NCI-H345 (cell line): ENCODE results near the gene SLC23A1.
"Not testable (repeated sequence)": the region's sequence is repeated elsewhere in the genome, so short reads cannot be mapped to it uniquely, and the experiment has no call there.

ENCODE experiments used
- DNase-seq: peaks from one replicate; lab custom pipeline; 2025; lab: John Stamatoyannopoulos, UW

SLC23A1 gene

DNA sequence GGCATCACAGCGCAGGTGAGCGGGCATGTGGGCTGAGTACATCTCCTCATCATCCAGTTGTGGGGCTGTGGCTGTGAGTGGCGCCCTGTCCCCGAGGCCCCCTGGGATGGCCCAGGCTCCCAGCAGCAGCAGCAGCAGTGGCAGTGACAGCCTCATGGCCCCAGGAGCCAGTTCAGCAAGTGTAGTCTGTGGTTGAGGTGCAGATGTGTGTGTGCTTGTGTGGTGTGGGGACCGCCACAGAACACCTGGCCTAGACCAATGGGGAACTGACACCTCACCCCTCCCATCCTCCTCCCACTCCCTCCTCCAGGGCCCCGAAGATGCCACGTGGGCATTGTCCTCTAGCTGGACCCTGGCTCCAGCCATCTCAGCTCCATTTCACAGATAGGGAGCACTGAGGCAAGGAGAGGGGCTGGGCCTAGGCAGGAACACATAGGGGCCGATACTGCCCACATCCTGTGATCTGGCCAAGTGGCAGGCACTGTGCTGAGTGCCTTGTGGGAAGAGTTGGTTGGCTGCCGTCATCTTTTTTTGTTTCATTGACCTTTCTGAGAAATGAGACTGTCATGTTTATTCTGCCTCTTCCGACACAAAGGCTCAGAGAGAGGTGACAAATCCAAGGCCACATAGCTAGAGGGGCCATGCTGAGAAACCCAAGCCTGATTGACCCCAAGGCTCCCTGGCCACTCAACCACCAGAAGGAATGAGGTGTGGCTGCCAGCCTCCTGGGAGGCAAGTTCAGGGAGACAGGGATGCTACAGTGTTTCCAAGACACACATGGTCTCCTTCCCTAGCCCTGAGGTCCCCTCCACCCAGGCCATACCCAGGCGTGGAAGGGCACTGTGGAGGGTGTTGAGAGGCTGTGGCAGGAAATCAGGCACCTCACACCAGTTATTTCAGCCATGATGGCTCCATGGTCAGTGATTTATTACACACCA is 6.9 kb upstream of the SLC23A1 start, which contains the start of gene MZB1:
Gene MZB1 (minus strand): TSS at position 213 of the 938 bp plus-strand sequence. CDS start 57 bp downstream, at position 156.
- no peak for DNase-seq

DNA sequence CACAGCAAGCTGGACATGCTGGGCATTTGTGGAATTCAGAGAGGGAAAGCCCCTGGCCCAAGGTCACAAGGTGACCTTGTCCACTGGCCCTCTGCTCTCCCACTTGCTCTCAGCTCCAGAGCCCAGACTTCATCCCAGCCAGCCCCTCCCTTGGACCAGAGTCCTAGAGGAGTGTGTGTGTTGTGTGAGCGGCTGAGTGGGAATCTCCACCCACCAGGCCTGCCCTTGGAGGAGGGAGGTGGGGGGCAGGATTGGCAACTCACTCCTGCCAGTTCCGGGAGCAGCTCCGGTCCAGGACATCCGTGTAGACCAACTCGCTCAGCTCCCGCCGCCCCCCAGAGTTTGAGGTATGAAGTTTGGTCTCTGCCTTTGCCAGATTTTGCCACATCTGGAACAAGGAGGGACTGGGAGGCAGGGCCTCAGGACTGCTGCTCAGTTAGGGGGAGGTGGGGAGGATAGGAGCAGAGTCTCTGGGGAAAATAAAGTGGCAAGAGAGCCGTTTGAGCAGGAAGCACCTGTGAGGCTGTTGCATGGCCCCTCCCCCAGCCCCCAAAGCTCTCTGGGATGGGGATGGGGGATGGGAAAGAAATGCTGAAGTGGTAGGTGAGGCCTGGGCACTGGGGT is 5.2 kb upstream of the SLC23A1 start:
- DNase-seq, result peak; percentile 31

DNA sequence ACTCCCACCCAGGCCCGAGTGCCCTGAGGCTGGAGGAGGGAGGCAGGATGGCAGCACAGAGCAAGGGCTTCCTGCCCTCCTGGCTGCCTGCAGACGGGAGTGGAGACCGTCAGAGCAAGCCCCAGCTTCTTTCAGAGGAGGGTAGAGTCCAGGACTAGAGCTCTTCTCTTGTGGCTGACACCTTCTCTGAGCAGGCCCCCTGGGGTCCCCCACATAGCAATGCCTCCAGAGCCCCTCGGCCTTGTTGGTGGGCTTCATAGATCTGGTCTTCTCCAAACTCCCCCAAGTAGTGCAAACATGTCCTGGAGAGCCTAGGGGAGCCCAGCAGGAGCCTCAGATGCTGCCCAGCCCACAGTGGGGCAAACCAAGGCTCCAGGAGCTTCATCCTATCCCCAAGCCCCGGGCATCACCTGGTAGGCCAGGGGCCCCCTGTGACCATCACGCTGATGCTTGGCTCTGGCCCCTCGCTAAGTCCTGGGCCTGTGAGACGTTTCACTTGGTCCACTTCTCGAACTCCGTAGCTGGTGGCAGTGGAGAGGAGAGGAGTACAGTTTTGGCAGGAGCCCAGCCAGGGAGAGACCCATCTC is 4.6 kb upstream of the SLC23A1 start:
- no peak for DNase-seq

DNA sequence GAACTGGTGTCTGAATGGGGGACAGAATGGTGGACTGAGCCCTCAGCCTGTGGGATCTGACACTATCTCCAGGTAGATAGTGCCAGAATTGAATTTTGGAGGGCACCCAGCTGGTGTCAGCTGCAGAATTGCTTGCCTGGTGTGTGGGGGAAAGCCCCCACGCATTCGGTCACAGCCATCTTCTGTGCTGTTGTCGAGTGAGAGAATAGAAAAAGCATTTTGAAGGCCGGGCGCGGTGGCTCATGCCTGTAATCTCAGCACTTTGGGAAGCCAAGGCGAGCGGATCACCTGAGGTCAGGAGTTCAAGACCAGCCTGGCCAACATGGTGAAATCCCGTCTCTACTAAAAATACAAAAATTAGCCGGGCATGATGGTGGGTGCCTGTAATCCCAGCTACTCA is 3.9 kb upstream of the SLC23A1 start:
- DNase-seq, result not testable (repeated sequence)

DNA sequence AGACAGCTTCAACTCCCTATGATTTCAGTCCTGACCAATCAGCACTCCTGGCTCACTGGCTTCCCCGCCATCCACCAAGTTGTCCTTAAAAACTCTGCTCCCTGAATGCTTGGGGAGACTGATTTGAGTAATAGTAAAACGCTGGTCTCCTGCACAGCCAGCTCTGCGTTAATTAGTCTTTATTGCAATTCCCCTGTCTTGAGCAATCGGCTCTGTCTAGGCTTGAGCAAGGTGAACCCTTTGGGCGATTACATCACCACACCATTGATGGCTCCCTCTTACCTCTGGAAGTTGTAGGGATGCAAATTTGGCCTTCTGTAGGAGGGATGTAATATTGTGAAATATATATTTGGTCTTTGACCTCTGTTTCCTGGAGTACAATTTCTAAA is 2.9 kb upstream of the SLC23A1 start:
- no peak for DNase-seq

DNA sequence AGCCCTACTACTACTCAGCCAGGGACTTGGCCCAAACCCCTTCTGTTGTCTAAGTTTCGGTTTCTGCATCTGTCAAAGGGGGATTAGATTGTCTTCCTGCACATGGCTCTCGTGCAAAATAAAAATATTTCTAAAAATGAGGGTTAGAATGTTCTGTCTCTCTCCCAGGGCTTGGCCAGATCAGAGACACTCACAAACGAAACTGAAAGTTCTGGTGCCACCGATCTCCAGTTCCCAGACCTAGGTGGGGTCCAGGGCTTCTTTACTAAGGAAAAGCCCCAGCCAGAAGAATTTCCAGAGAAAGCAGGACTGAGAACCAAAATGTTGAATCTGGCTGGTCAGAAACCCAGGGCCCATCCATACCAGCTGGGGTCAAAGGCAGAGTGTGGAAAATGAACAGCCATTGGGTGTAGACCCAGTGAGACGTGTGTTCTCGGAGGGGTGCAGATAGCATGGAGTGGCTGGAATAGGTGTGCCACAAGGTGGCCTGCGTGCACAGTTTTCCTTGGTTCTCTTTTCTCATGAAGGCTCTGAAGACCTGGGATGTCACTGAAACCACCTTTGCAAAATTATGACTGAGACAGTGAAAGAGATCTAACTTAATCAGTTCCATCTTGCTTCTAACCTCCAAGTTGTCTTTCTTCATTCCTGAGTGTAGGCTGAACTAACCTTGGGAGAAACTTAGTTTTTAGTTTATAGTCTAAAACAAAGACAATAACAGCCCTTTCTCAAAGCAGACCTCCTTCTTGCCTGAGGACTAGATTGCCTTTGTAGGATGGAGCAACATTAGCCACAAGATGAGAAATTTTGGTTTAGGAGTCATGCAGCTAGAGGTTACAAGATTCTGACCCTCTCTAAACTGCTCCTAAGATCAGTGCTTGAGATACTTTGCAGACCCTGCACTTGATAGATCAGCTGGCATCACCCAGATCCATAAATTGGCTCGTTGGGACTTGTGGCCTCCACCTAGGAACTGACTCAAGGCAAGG is 2.3 kb upstream of the SLC23A1 start:
- no peak for DNase-seq

DNA sequence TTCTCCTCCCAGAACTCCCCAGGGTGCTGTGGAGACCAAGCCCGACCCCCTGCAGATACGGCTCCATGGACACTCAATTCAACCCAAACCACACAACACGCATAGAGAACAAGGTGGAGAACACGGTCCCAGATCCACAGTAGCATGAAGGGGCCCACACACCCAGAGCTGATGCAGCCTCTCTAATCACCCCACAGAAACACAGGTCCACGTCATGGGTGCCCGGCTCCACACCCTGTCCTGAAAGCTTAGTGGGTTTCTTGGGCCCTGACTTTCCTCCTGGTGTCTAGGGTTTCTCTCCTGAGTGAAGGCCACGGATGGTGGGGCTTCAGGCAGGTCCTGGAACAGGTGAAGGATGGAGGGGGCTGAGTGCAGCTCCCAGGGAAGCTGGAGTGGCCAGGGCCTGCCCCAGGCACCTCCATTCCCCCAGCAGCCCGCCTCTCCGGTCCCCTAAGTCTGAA is 1.5 kb upstream of the SLC23A1 start:
- DNase-seq, result no peak

- DNase-seq, result no peak
Measured at GRCh38 chr5:139383993-139384590, 995 bp upstream of the SLC23A1 start.

DNA sequence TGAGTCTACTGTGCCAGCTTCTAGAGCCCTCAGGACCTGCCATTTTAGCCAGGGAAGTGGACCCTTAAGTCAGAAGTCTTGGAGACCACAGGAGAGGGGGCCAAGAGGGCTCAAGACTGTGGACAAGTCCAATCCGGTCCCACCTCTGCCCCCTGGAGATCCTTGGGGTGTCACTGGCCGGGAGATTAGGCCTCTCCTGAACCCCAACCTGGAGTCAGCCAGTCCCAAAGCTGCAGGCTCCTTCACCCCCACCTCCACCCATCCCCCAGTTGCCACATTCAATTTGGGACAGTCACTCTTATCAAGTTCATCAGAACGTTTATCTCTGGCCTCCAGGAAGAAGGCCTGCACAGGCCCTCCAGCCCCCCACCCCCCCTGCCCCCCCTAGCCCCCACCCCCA is 290 bp downstream of the SLC23A1 start:
- no peak for DNase-seq

GRCh38 chr5:139381837-139382761 is 998 bp downstream of the SLC23A1 start:
- DNase-seq, result no peak

DNA sequence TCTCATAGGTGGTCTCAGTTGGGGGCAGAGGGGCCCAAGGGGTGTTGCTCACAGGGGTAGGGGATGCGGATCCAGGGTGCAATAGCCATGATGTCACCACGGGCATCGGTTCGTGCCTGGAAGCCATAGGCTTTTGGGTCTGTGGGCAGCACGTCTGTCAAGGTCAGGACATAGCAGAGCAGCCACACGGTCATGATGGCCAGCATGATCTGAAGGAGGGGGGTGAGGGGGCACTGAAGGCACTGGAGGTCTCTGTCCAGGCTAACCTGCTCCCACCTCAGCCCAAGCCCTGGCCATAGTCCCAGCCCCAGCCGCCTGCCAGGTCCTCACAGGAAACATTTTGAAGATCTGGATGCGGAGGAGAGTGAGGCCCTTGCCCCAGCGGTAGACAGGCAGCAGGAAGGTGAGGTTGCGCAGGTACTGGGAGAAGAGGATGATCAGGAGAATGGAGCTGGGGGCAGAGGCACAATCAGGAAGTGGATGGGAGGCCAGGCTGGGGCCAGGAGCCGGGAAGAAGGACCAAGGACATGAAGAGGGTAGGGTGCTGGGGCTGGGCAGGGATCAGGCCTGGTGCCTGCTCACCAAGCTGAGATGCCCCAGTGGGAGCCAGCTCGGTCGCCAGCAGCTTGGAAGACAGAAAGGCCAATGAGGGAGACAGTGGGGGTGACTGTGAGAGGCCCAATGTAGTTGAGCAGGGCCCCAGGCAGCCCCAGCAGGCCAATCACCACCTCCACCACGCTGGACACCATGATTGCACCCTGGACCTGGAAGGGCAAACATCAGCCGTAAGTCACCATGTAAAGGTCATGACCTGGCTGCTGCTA is 3.3 kb downstream of the SLC23A1 start:
- no peak for DNase-seq

- DNase-seq, result no peak
Measured at GRCh38 chr5:139378941-139379361, 4.1 kb downstream of the SLC23A1 start.

- no peak for DNase-seq
Measured at GRCh38 chr5:139378101-139378825, 4.8 kb downstream of the SLC23A1 start.

DNA sequence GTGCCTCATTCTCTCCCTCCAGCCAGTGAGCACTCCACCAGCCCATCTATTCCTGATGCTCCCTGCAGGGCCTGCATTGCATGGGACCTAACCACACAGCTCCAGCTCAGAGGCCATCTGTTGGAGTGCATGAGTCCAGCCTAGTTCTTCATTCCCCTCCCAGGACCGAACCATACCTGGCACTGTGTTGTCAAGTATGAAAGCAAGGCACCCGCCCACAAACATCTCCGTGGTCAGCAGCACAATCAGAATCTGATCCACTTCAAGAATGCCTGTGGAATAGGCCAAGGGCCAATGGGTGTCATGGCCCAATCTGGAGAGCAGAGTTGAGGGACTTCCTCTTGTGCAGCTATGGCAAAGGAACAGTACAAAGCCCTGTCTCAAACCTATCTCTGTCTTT is 5.9 kb downstream of the SLC23A1 start:
- no peak for DNase-seq

- DNase-seq, result no peak
Measured at GRCh38 chr5:139376364-139376763, 6.7 kb downstream of the SLC23A1 start.

GRCh38 chr5:139374909-139375308 is 8.2 kb downstream of the SLC23A1 start:
- no peak for DNase-seq

- no peak for DNase-seq
Measured at GRCh38 chr5:139371482-139372435, 11.3 kb downstream of the SLC23A1 start.
